NK-92 treated with Interleukin-12 subunit alpha and Interleukin-12 subunit beta, amount 100 ng/mL, for 24 hours (cell line): Measurements from ENCODE around the gene ADK.
A peak's percentile ranks its signal among the peaks of the same experiment; 100 is the strongest.

Experiments used
- DNase-seq: peaks from one replicate; lab custom pipeline; 2025; lab: John Stamatoyannopoulos, UW

Gene ADK

DNA sequence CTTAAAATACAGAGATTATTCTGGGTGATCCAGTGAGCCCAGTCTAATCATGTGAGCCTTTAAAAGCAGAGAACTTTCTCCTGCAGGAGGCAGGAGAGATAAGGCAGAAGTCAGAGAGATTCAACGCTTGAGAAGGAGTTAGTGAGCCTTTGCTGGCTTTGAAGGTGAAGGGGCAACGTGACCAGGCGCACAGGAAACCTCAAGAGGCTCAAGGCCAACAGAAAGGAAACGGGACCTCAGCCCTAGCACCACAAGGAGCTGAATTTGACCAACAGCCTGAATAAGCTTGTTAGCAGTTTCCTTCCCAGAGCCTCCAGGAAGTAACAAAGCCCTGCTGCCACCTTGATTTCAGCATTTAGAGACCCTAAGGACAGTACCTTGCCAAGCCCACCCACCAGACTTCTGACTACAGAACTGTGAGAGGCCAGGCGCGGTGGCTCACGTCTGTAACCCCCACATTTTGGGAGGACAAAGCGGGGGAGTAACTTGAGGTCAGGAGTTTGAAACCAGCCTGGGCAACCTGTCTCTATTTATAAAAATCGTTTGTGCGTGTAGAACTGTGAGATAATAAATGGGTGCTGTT, 588.1 kb downstream of the ADK start:
- peak; percentile 54 for DNase-seq

DNA sequence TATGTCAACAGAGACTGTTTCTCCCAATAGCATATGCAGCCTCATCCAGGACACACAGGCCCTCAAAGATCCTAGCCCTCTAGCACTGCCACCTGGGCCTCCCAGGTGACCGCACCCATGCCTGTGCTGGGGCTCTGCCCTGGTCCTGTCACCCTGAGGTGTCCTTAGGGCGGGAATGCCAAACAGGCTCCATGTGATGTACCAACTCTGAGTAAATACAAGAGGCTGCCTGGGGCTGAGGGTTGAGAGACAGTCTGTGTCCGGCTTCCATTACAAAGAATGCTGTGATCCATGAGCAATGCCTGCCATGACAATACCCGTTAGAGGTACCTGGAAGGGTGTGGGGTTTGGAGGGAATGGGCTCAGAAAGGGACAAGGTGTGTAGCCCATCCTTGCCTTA, 592.4 kb downstream of the ADK start:
- DNase-seq: no peak

DNA sequence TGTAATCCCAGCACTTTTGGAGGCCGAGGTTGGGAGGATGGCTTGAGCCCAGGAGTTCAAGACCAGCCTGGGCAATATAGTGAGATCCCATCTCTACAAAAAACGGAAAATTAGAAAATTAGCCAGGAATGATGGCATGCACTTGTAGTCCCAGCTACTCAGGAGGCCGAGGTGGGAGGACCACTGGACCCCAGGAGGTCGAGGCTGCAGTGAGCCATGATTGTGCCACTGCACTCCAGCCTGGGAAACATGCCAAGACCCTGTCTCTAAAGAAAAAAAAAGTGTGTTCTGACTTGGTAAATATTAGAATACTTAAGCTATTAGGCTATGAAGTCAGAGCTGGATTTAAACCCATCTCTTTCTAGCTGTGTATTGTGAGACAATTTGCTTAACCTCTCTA, 594.4 kb downstream of the ADK start:
- no peak for DNase-seq

DNA sequence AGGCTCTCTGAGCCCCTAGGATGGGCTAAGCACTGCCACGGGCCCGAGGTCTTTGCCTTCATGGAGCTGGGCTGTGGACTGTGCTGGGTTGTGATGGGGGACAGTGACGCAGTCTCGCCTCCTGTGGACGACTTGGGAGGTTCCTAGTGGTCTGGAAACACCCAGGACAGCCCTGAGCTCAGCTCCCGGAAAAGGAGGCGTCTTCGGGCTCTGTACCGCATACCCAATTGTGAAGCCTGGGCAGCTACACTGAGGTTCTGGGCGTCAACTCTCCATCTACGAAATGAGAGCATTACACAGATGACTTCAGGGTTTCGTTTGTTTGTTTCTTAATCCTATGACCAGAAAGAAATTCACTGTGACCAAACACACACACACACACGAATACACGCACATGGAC, 595.8 kb downstream of the ADK start:
- no peak for DNase-seq

DNA sequence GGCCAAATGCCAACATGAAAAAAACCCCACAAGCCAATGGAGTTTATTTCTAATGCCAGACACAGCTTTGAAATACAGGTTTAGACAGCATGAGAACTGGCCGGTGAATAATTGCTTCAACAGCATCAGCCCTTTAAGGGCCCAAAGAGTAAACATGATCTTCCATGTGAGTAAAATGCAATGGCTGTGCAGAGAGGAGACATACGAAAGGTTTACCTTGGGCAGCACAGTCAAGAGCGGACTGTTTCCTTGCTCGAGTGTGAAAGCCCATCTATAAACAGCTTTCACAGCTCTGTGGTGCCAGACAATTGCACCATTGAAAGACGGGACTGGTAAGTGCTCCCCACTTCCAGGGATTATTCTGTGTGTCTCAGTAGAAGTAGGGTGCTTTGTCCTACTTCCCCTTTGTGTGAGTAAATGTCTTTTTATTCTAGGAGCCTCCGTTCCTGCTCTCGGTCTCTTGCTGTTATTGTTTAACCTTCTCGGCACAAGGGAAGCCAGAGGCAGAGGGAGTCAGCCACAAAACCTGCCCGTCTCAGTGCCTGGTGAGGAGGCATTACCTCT, 597.5 kb downstream of the ADK start:
- no peak for DNase-seq

DNA sequence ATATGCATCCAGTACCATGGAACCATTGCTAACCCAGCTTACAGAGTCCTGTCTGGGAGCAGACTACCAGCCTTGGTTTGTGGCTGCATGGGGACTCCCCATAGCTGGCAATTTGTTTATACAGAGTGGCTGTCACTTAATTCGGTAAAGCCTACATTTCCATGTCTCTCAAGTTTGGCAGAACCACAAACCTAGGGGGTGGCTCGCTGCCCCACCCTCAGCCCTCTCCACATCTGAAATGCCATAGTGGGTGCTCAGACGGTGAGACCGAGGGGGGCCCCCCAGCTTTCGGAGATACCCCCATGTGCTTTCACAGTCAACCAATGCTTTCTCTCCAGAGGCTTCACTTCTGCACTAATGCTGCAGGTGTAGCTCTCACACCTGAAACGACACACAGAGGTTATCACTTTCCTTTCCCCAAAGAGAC, 599.8 kb downstream of the ADK start:
- no peak for DNase-seq

DNA sequence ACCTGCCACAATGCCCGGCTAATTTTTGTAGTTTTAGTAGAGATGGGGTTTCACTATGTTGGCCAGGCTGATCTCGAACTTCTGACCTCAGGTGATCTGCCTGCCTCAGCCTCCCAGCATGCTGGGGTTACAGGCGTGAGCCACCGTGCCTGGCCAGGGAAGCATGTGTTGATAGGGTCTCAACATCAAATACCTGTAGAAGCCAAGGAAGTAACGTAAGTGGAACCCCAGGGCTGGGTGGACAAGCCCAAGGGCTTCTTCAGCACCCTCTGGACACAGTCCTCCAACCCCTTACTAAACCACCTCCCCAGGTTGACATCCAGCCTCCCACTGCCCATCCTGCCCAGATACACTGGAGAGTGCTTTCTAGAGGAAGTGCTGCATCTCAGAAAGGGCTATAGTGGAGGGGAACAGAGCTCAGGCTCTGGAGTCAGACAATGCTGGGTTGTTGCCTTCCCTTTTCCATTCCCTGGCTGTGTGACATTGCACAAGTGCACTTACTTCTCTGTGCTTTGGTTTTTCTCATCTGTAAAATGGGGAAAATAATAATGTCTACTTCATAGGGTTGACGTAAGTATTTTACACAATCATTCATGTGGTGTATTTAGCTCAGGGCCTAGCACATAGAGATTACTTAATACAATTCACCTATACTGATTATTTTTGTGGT, 601.5 kb downstream of the ADK start:
- DNase-seq: no peak

DNA sequence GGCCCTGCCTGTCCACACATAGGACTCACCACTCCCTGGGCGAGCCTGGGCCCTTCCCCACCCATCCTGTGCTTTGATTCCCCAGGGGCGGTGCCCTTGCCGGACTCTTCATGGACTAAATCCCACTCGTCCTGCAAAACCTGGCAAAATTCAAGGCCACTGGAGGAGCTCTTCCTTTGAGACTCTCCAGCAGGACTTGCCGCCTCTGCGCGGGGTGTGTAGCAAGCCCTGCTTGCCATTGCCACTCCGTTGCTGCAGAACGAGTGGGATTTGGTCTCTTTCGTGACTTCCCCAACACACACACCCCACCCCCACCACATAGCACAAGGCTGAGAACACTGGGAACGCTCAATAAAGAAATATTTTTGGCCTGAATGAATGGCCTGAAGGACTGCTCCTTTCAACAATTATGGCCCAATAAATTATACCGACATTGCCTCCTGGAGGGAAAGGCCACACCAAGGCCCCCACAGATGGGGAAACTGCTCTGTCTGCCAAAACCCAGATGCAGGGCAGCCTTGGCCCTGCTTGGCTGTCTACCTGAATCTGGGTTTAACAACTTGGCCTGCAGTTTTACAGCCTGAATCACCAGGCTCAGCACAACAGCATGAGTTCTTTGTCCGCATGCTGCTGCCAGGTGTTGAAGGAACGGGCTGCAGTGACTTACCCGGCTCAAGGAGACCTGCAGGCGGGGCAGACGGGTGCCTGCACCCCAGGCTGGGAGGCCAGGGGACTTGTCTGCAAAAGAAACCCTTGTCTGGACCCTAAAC, 602.6 kb downstream of the ADK start:
- DNase-seq: no peak

DNA sequence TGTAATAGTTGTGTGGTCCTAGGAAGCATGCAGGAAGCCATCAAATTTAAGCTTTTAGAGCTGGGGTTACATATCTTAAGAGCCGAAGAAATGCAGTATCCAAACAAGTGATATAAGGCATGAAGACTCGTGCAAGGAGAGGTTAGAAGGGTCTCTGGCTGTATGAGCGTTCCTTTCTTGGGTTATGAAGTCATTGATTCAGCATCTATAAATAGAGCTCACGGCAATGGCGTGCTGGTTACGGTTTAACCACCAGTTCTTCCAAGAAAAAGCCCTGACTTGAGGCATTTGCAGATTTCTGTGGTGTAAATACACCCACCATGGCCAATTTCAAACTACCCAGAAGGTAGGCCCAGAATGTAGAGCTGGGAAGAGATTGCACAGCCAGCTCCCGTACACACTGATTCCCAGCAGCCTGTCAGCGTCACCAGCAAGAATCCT, 603.4 kb downstream of the ADK start:
- DNase-seq: no peak

DNA sequence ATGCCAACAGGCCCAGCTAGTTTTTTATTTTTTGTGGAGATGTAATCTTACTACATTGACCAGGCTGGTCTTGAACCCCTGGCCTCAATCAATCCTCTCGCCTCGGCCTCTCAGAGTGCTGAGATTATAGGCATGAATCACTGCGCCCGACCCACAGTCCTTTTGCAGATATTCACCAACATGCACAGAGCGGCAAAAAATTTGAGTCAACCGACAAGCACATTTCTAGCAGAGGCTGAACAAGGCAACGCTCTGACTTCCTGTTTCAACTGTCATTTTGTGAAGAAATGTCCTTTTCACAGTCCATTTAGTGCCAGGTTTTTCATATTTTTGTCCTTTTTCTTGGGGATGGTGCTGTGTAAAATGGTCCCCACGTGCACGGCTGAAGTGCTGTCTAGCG, 604.3 kb downstream of the ADK start:
- DNase-seq: no peak
